ELF-1 (cell line): Measurements from ENCODE around the gene PAPPA2.
A peak's percentile ranks its signal among the peaks of the same experiment; 100 is the strongest.

ENCODE experiments used
- DNase-seq: peaks from one replicate; pipeline ENCODE4 v3.0.0-alpha.2; 2016; ENCODE audit warnings: low read depth, low spot score

PAPPA2 gene

GRCh38 chr1:176766779-176767178 lies 303.8 kb downstream of the PAPPA2 start:
- DNase-seq, result no peak

GRCh38 chr1:176767714-176768136 lies 304.8 kb downstream of the PAPPA2 start:
- DNase-seq, result no peak

GRCh38 chr1:176768532-176768931 lies 305.6 kb downstream of the PAPPA2 start:
- DNase-seq, result no peak

GRCh38 chr1:176770066-176770465 lies 307.1 kb downstream of the PAPPA2 start:
- no peak for DNase-seq

GRCh38 chr1:176773038-176773437 lies 310.1 kb downstream of the PAPPA2 start:
- DNase-seq, result no peak

GRCh38 chr1:176774224-176774623 lies 311.2 kb downstream of the PAPPA2 start:
- DNase-seq, result no peak

- DNase-seq, result no peak
These were observed 312.4 kb downstream of the PAPPA2 start for GRCh38 chr1:176775378-176775777.

GRCh38 chr1:176775996-176776395 lies 313.0 kb downstream of the PAPPA2 start:
- DNase-seq, result no peak

- no peak for DNase-seq
These were observed 315.1 kb downstream of the PAPPA2 start for GRCh38 chr1:176778056-176778455.

- DNase-seq, result no peak
These were observed 317.0 kb downstream of the PAPPA2 start for GRCh38 chr1:176779992-176780328.

GRCh38 chr1:176783309-176783708 lies 320.3 kb downstream of the PAPPA2 start:
- DNase-seq, result no peak

GRCh38 chr1:176785056-176785455 lies 322.1 kb downstream of the PAPPA2 start:
- no peak for DNase-seq

GRCh38 chr1:176785791-176786190 lies 322.8 kb downstream of the PAPPA2 start:
- no peak for DNase-seq

GRCh38 chr1:176786274-176786673 lies 323.3 kb downstream of the PAPPA2 start:
- no peak for DNase-seq

GRCh38 chr1:176789571-176790090 lies 326.7 kb downstream of the PAPPA2 start:
- DNase-seq, result no peak

- no peak for DNase-seq
These were observed 327.8 kb downstream of the PAPPA2 start for GRCh38 chr1:176790786-176791185.

GRCh38 chr1:176791906-176792305 lies 328.9 kb downstream of the PAPPA2 start:
- no peak for DNase-seq

- DNase-seq, result no peak
These were observed 332.0 kb downstream of the PAPPA2 start for GRCh38 chr1:176794897-176795508.

- DNase-seq, result no peak
These were observed 333.0 kb downstream of the PAPPA2 start for GRCh38 chr1:176795929-176796328.

- no peak for DNase-seq
These were observed 333.6 kb downstream of the PAPPA2 start for GRCh38 chr1:176796583-176796982.

- no peak for DNase-seq
These were observed 336.4 kb downstream of the PAPPA2 start for GRCh38 chr1:176799327-176799726.

- DNase-seq, result no peak
These were observed 338.1 kb downstream of the PAPPA2 start for GRCh38 chr1:176800978-176801513.

- DNase-seq, result peak; percentile 2
These were observed 338.6 kb downstream of the PAPPA2 start for GRCh38 chr1:176801514-176802020.
